Activated CD4-positive, alpha-beta memory T cell treated with anti-CD3 and anti-CD28 coated beads for 36 hours (primary cell): ENCODE measurements around the gene DGKI. TPM values are rescaled to one million over a fixed set of nuclear protein-coding genes. Genes with fewer than 3 reads are reported as not detected.

Experiments
- CTCF ChIA-PET: fragments of 350-600 bp; sonication (Branson Sonifier 250); formaldehyde crosslinking; loops from one replicate; lab custom pipeline; 2021; ENCODE audit warnings: antibody characterized with exemption, inconsistent platforms; lab: Charles Lee
- POLR2A ChIA-PET: fragments of 350-600 bp; sonication (Branson Sonifier 250); formaldehyde crosslinking; loops from one replicate; lab custom pipeline; 2021; ENCODE audit warnings: antibody characterized with exemption; lab: Charles Lee
- DNase-seq: peaks from one replicate; pipeline ENCODE4 v3.0.0-alpha.2; 2020
- H3K27ac Mint-ChIP-seq: one replicate; pipeline ENCODE4 v1.8.0; 2021; ENCODE audit warnings: mixed read lengths
- H3K27me3 Mint-ChIP-seq: one replicate; pipeline ENCODE4 v1.8.0; 2021; ENCODE audit warnings: mixed read lengths
- H3K36me3 Mint-ChIP-seq: one replicate; pipeline ENCODE4 v1.8.0; 2021; ENCODE audit warnings: mixed read lengths
- H3K4me1 Mint-ChIP-seq: one replicate; pipeline ENCODE4 v1.8.0; 2021; ENCODE audit warnings: low read depth, mixed read lengths
- H3K4me3 Mint-ChIP-seq: one replicate; pipeline ENCODE4 v1.8.0; 2021; ENCODE audit warnings: mild to moderate bottlenecking, mixed read lengths
- H3K9me3 Mint-ChIP-seq: one replicate; pipeline ENCODE4 v1.8.0; 2021; ENCODE audit warnings: mixed read lengths
- intact Hi-C: fragments of 100-400 bp; cut with micrococcal nuclease; formaldehyde crosslinking; loops from one replicate; pipeline ENCODE4 v1.15.1; 2023
- total RNA-seq, 2 experiments: library from RNA; stranded (reverse); gene quantifications; one replicate each; pipeline ENCODE4 v1.2.3, GENCODE V29; 2021

The DGKI gene
- total RNA-seq, 2 experiments from 2014 or later = 5.4 to 7.0 TPM

DNA sequence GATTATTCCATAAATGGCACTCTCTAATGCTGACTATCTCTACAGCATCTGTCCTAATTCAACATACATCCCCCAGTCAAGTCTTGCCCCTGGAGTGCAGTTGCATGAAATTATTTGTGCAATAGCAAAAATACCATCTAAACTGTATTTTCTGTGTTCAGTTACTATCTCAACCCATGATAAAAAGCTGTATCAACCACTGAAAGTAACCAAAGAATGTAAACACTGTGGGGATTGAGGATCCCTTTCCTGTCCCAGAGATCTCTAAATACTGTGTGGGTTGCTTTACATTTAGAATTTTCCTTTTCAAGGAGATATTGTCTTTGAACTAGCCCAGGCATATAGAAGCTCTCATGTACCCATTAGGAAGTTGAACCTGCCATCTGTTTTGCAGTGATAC lies 23.9 kb upstream of the DGKI start:
- ChIA-PET POLR2A (no interaction called here), CTCF (interaction anchor here (0.9 kb wide), 1 partner anchor 33 kb away, joined by 4 read pairs; no protein-coding TSS in a partner anchor)
- H3K4me1 Mint-ChIP-seq = peaks cover 12% of the 10 kb centered on the region
- DNase-seq = no peak
- intact Hi-C loops = no loop called here
- H3K27me3 Mint-ChIP-seq = no peaks in the 10 kb centered on the region
- no peak overlapping the region for H3K27ac Mint-ChIP-seq
- H3K9me3 Mint-ChIP-seq = peaks cover 10% of the 10 kb centered on the region
- peaks cover 56% of the 10 kb centered on the region for H3K36me3 Mint-ChIP-seq
- H3K4me3 Mint-ChIP-seq = no peak overlapping the region

DNA sequence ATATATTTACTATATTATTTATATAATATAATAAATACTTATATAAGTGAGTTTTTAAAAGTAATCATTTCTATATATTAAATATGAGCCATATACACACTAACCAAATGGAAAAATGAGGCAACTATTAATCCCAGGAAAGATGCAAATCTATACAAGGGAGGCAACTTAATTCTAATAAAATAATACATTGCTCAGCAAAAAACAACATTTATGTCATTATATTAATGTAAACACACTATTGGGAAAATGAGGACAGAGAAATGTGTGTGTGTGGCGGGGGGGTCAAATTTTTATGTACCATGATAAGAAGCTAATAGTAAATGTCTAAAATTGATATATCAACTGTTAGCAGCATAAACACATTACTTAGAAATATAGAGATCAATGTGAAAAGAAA lies 23.3 kb upstream of the DGKI start:
- no peak overlapping the region for H3K4me3 Mint-ChIP-seq
- H3K9me3 Mint-ChIP-seq = peaks cover 15% of the 10 kb centered on the region
- POLR2A ChIA-PET = no interaction called here
- H3K4me1 Mint-ChIP-seq = peaks cover 12% of the 10 kb centered on the region
- no peak overlapping the region for H3K27ac Mint-ChIP-seq
- CTCF ChIA-PET = interaction anchor here (0.7 to 0.9 kb wide), 2 partner anchors 9 to 34 kb away, joined by 3 to 4 read pairs; no protein-coding TSS in a partner anchor
- no peaks in the 10 kb centered on the region for H3K27me3 Mint-ChIP-seq
- no peak for DNase-seq
- H3K36me3 Mint-ChIP-seq = peaks cover 62% of the 10 kb centered on the region
- intact Hi-C loops = no loop called here

DNA sequence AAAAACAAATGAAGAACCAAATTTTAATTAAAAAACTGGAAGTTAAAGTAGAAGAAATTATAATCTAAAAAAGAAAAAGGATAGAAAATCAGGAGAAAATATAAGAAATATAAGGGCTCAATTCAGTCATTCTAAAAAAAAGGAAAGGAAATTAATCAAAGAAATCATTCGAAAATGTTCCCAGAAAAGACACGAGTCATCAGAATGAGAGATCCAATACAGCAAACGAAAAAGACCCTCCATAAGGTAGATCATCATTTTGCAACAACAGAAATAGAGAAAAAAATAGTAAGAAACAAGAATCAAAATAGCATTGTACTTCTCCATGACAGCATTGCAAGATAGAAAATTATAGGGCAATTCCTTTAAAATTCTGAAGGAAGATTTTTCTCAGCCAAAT lies 22.5 kb upstream of the DGKI start:
- no peak overlapping the region for H3K4me3 Mint-ChIP-seq
- no peak overlapping the region for H3K27ac Mint-ChIP-seq
- ChIA-PET CTCF (interaction anchor here (0.7 kb wide), 1 partner anchor 10 kb away, joined by 3 read pairs; no protein-coding TSS in a partner anchor), POLR2A (interaction anchor here (0.6 kb wide), 1 partner anchor 52 kb away, joined by 4 read pairs; no protein-coding TSS in a partner anchor)
- H3K4me1 Mint-ChIP-seq = peaks cover 12% of the 10 kb centered on the region
- peaks cover 61% of the 10 kb centered on the region for H3K36me3 Mint-ChIP-seq
- H3K27me3 Mint-ChIP-seq = no peaks in the 10 kb centered on the region
- intact Hi-C loops = no loop called here
- no peak for DNase-seq
- H3K9me3 Mint-ChIP-seq = peaks cover 15% of the 10 kb centered on the region

GRCh38 chr7:137867289-137867688 lies 20.5 kb upstream of the DGKI start:
- Mint-ChIP-seq H3K4me1 (no peaks in the 10 kb centered on the region), H3K27me3 (no peaks in the 10 kb centered on the region), H3K4me3 (no peak overlapping the region), H3K9me3 (peaks cover 15% of the 10 kb centered on the region), H3K36me3 (peaks cover 54% of the 10 kb centered on the region), H3K27ac (no peak overlapping the region)
- DNase-seq = no peak
- intact Hi-C loops = no loop called here
- CTCF ChIA-PET = no interaction called here
- POLR2A ChIA-PET = no interaction called here

DNA sequence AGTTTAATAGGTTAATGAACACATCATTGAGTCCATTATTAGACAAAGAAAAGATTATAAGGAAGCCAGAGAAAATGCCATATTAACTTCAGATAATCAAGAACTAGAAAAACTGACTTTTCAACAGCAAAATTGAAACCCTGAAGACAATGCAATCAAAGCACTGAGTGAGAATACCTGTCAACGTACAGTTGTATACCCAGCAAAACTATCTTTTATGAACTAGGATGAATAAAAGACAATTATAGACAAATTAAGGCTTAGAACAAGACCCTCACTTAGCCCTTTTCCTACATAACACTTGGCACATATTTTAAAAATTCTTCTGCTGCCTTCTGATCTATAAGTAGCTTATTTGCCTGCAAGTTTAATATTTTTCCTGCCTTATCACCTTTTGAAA lies 19.0 kb upstream of the DGKI start:
- peaks cover 15% of the 10 kb centered on the region for H3K9me3 Mint-ChIP-seq
- H3K4me3 Mint-ChIP-seq = no peak overlapping the region
- POLR2A ChIA-PET = no interaction called here
- no peaks in the 10 kb centered on the region for H3K4me1 Mint-ChIP-seq
- no peaks in the 10 kb centered on the region for H3K27me3 Mint-ChIP-seq
- no peak overlapping the region for H3K27ac Mint-ChIP-seq
- CTCF ChIA-PET = no interaction called here
- peaks cover 48% of the 10 kb centered on the region for H3K36me3 Mint-ChIP-seq
- intact Hi-C loops = no loop called here
- DNase-seq = no peak

DNA sequence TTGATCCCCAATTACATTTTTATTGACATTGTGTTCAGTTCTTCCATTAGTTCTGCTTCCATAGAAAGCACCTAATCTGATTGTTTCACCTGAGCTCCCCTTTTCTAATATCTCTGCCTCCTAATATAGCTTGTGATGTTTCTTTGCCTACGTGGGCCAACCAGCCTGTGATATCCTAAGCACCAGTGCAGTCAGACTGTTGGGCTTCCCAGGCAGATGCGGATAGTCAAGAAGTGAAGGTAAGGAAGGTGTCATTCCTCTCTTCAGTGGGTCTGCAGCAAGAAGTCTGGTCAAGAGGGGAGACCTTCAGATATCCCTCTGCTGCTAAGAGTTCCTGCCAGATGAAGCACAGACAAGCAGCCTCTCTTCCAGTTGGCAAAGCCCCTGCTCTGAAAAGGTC lies 16.2 kb upstream of the DGKI start:
- Mint-ChIP-seq H3K36me3 (peaks cover 37% of the 10 kb centered on the region), H3K4me3 (no peak overlapping the region), H3K27ac (no peak overlapping the region), H3K9me3 (peaks cover 15% of the 10 kb centered on the region), H3K4me1 (no peaks in the 10 kb centered on the region), H3K27me3 (no peaks in the 10 kb centered on the region)
- POLR2A ChIA-PET = no interaction called here
- DNase-seq = no peak
- CTCF ChIA-PET = no interaction called here
- intact Hi-C loops = no loop called here

- no peaks in the 10 kb centered on the region for H3K27me3 Mint-ChIP-seq
- no peak overlapping the region for H3K27ac Mint-ChIP-seq
- CTCF ChIA-PET = no interaction called here
- POLR2A ChIA-PET = no interaction called here
- peaks cover 15% of the 10 kb centered on the region for H3K9me3 Mint-ChIP-seq
- no peaks in the 10 kb centered on the region for H3K4me1 Mint-ChIP-seq
- peaks cover 30% of the 10 kb centered on the region for H3K36me3 Mint-ChIP-seq
- no peak overlapping the region for H3K4me3 Mint-ChIP-seq
- no peak for DNase-seq
- intact Hi-C loops = no loop called here
These were observed 15.6 kb upstream of the DGKI start for GRCh38 chr7:137862358-137862757.

DNA sequence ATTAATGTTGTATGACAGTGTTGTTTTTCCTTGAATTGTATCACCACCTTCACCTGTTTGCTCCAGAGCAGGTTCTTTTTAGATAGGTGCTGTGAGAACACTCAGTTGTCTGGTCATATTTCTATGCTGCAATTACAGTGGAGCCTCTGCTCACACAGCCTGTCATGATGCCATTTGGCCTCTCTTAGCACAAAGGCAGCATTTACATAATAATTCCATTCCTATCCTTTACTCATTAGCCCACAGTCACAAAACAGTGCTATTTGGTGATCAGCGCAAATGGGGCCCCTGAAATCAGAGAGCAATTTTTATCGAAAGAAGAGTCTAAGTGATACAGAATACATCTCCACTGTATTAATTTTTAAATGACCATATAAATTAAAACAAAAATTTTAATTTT lies 13.8 kb upstream of the DGKI start:
- peaks cover 3% of the 10 kb centered on the region for H3K9me3 Mint-ChIP-seq
- POLR2A ChIA-PET = no interaction called here

GRCh38 chr7:137853053-137853452 lies 6.3 kb upstream of the DGKI start:
- Mint-ChIP-seq H3K36me3 (peaks cover 1% of the 10 kb centered on the region), H3K9me3 (no peaks in the 10 kb centered on the region), H3K27ac (no peak overlapping the region), H3K4me3 (no peak overlapping the region), H3K4me1 (peaks cover 12% of the 10 kb centered on the region), H3K27me3 (peaks cover 9% of the 10 kb centered on the region)
- ChIA-PET POLR2A (no interaction called here), CTCF (interaction anchor here (1.3 kb wide), 1 partner anchor 51 kb away, joined by 3 read pairs; no protein-coding TSS in a partner anchor)
- intact Hi-C loops = no loop called here
- no peak for DNase-seq

More for the DNA sequence above, 13.8 kb upstream of the DGKI start:
- intact Hi-C loops = no loop called here
- Mint-ChIP-seq H3K27ac (no peak overlapping the region), H3K4me1 (no peaks in the 10 kb centered on the region), H3K4me3 (no peak overlapping the region), H3K36me3 (peaks cover 15% of the 10 kb centered on the region), H3K27me3 (no peaks in the 10 kb centered on the region)
- CTCF ChIA-PET = no interaction called here
- no peak for DNase-seq

GRCh38 chr7:137852108-137852507 lies 5.3 kb upstream of the DGKI start:
- no peak overlapping the region for H3K27ac Mint-ChIP-seq
- ChIA-PET CTCF (interaction anchor here (1.3 kb wide), 1 partner anchor 52 kb away, joined by 3 read pairs; no protein-coding TSS in a partner anchor), POLR2A (no interaction called here)
- no peaks in the 10 kb centered on the region for H3K9me3 Mint-ChIP-seq
- peaks cover 1% of the 10 kb centered on the region for H3K36me3 Mint-ChIP-seq
- intact Hi-C loops = no loop called here
- H3K4me3 Mint-ChIP-seq = no peak overlapping the region
- peaks cover 15% of the 10 kb centered on the region for H3K27me3 Mint-ChIP-seq
- DNase-seq = no peak
- peaks cover 15% of the 10 kb centered on the region for H3K4me1 Mint-ChIP-seq

- H3K4me3 Mint-ChIP-seq = no peak overlapping the region
- intact Hi-C loops = no loop called here
- H3K27ac Mint-ChIP-seq = no peak overlapping the region
- CTCF ChIA-PET = interaction anchor here (0.8 kb wide), 1 partner anchor 195 kb away, joined by 3 read pairs; no protein-coding TSS in a partner anchor
- H3K4me1 Mint-ChIP-seq = peaks cover 15% of the 10 kb centered on the region
- H3K36me3 Mint-ChIP-seq = peaks cover 1% of the 10 kb centered on the region
- H3K9me3 Mint-ChIP-seq = no peaks in the 10 kb centered on the region
- no peak for DNase-seq
- peaks cover 15% of the 10 kb centered on the region for H3K27me3 Mint-ChIP-seq
- POLR2A ChIA-PET = no interaction called here
These were observed 4.5 kb upstream of the DGKI start for GRCh38 chr7:137850972-137851945.

DNA sequence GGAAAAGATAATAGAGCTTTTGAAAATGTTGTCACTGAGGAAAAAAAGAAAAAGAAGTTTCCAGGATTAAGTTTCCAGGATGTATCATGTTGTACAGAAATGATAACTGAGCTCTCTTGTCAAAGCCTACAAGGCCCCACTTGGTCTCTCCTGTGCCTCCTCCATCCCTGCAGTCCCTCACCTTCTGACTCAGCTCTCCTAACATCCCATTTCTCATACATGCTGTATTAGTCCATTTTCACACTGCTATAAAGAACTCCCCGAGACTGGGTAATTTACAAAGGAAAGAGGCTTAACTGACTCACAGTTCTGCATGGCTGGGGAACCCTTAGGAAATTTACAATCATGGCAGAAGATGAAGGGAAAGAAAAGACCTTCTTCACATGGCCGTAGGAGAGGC lies 3.8 kb upstream of the DGKI start:
- ChIA-PET POLR2A (no interaction called here), CTCF (interaction anchor here (0.8 kb wide), 1 partner anchor 194 kb away, joined by 3 read pairs; no protein-coding TSS in a partner anchor)
- no peaks in the 10 kb centered on the region for H3K36me3 Mint-ChIP-seq
- peaks cover 17% of the 10 kb centered on the region for H3K4me1 Mint-ChIP-seq
- peaks cover 21% of the 10 kb centered on the region for H3K27me3 Mint-ChIP-seq
- H3K27ac Mint-ChIP-seq = no peak overlapping the region
- H3K4me3 Mint-ChIP-seq = no peak overlapping the region
- no peak for DNase-seq
- H3K9me3 Mint-ChIP-seq = no peaks in the 10 kb centered on the region
- intact Hi-C loops = no loop called here
